HepG2 (cell line): ENCODE measurements around the gene TTC9. TPM values are rescaled to one million over a fixed set of nuclear protein-coding genes. Genes with fewer than 3 reads are reported as not detected.

ENCODE experiments used
- ATAC-seq: fragments of 200-7000 bp; cut with Tn5 transposase; 3 replicates; pipeline ENCODE4 v1.9.1; 2020; ENCODE audit warnings: mild to moderate bottlenecking, moderate library complexity
- BruUV-seq: library from RNA; stranded (reverse); fragments of 400-500 nt; replicated peaks from 2 replicates; lab custom pipeline; 2021; lab: Mats Ljungman, UMichigan
- CTCF ChIA-PET: fragments of 300-600 bp; formaldehyde crosslinking; extraction: SDS; loops from one replicate; lab custom pipeline; 2021; ENCODE audit warnings: low total read pairs, inconsistent platforms, low intra/inter-chr PET ratio; lab: Yijun Ruan, JAX
- POLR2A ChIA-PET: fragments of 350-600 bp; sonication (Branson Sonifier 250); formaldehyde crosslinking; loops from one replicate; lab custom pipeline; 2020; ENCODE audit warnings: antibody characterized with exemption, inconsistent platforms; lab: Yijun Ruan, JAX
- DNase-seq: peaks from one replicate; pipeline ENCODE4 v3.0.0-alpha.2; 2015; ENCODE audit warnings: low spot score
- FAIRE-seq: peaks from 3 replicates; lab custom pipeline; 2011; peaks lifted over from hg19 to GRCh38; lab: Jason Lieb, UNC
- H2AFZ ChIP-seq: one replicate; pipeline ENCODE4 v1.6.1; 2011; ENCODE audit warnings: low read length, inconsistent platforms
- H3K27ac ChIP-seq: fragments of 300-600 bp; 3 replicates; pipeline ENCODE4 v1.8.0; 2011; ENCODE audit warnings: mixed run types, mild to moderate bottlenecking, mixed read lengths, low read length, inconsistent platforms; ENCODE audit not compliant: insufficient read depth; ENCODE audit errors: extremely low read length
- H3K27me3 ChIP-seq, 2 experiments: fragments of 200-600 bp in 1 of 2; 2 replicates in 1 of 2; 3 replicates in 1 of 2; pipeline versions ENCODE4 v1.6.0 to v1.8.0; 2011; ENCODE audit warnings: low read length in 2 of 2, mild to moderate bottlenecking in 2 of 2, moderate library complexity in 2 of 2, inconsistent platforms in 1 of 2; ENCODE audit not compliant: insufficient read depth in 2 of 2, control insufficient read depth in 1 of 2
- H3K36me3 ChIP-seq, 2 experiments: fragments of 200-600 bp in 1 of 2; replicated peaks in 1 of 2; 2 replicates in 1 of 2; 3 replicates in 1 of 2; pipeline versions ENCODE4 v1.5.1 to v1.8.0; 2011; ENCODE audit warnings: low read length in 2 of 2, inconsistent platforms in 1 of 2; ENCODE audit not compliant: insufficient read depth in 2 of 2, control insufficient read depth in 1 of 2
- H3K4me1 ChIP-seq: 2 replicates; pipeline ENCODE4 v1.5.1; 2012; ENCODE audit warnings: low read length, inconsistent platforms; ENCODE audit not compliant: insufficient read depth
- H3K4me2 ChIP-seq: 2 replicates; pipeline ENCODE4 v1.6.0; 2011; ENCODE audit warnings: low read depth, low read length, inconsistent platforms
- H3K4me3 ChIP-seq, 3 experiments: fragments of 200-600 bp in 1 of 3; sonication (generic), shearing (Covaris generic) in 1 of 3; replicated peaks in 1 of 3; 2 replicates each; pipeline ENCODE4 v1.5.1; 2011 to 2016; ENCODE audit warnings: low read length in 3 of 3, inconsistent platforms in 2 of 3, low read depth in 2 of 3, mild to moderate bottlenecking in 2 of 3, control low read depth in 1 of 3, mixed read lengths in 1 of 3; ENCODE audit not compliant: insufficient read depth in 1 of 3
- H3K79me2 ChIP-seq: one replicate; pipeline ENCODE4 v1.6.1; 2011; ENCODE audit warnings: low read length, inconsistent platforms; ENCODE audit not compliant: insufficient read depth
- H3K9ac ChIP-seq: 2 replicates; pipeline ENCODE4 v1.6.0; 2011; ENCODE audit warnings: mild to moderate bottlenecking, low read depth, low read length, inconsistent platforms; ENCODE audit not compliant: insufficient read depth
- H3K9me3 ChIP-seq: 2 replicates; pipeline ENCODE4 v1.5.1; 2012; ENCODE audit warnings: mild to moderate bottlenecking, low read length
- H4K20me1 ChIP-seq: 2 replicates; pipeline ENCODE4 v1.6.0; 2011; ENCODE audit warnings: inconsistent platforms, mild to moderate bottlenecking, low read length, moderate library complexity; ENCODE audit not compliant: insufficient read depth
- EEA1 ChIP-seq: sonication (generic); formaldehyde crosslinking; IDR thresholded peaks from 2 replicates; pipeline ENCODE4 v1.5.1; 2020; ENCODE audit warnings: mild to moderate bottlenecking, missing genetic modification reagents, borderline replicate concordance
- GABPA ChIP-seq, 2 experiments: IDR thresholded peaks; 2 replicates each; pipeline ENCODE4 v1.6.1; 2011 to 2016; ENCODE audit warnings: low read depth in 2 of 2, low read length in 1 of 2, missing biosample characterization in 1 of 2, missing genetic modification characterization in 1 of 2
- GRHL1 ChIP-seq: sonication (generic); formaldehyde crosslinking; conservative IDR thresholded peaks from 2 replicates; pipeline ENCODE4 v1.8.0; 2022; ENCODE audit warnings: missing genetic modification reagents
- MAFF ChIP-seq: IDR thresholded peaks from 2 replicates; pipeline ENCODE4 v1.6.1; 2011; ENCODE audit warnings: low read depth, low read length, improper control_type of control experiment
- YEATS4 ChIP-seq: sonication (generic); formaldehyde crosslinking; IDR thresholded peaks from 2 replicates; pipeline ENCODE4 v1.4.0; 2020; ENCODE audit warnings: missing genetic modification reagents, borderline replicate concordance
- ZFP1 ChIP-seq: IDR thresholded peaks from 2 replicates; pipeline ENCODE4 v1.6.1; 2016
- ZFYVE20 ChIP-seq: sonication (generic); formaldehyde crosslinking; IDR thresholded peaks from 2 replicates; pipeline ENCODE4 v1.8.0; 2023; ENCODE audit warnings: low read depth, mild to moderate bottlenecking, moderate library complexity, missing genetic modification reagents, borderline replicate concordance
- ZMAT3 ChIP-seq: sonication (generic); formaldehyde crosslinking; conservative IDR thresholded peaks from 2 replicates; pipeline ENCODE4 v1.7.0; 2021; ENCODE audit warnings: missing genetic modification reagents
- ZNF431 ChIP-seq: sonication (generic); formaldehyde crosslinking; IDR thresholded peaks from 2 replicates; pipeline ENCODE4 v1.9.0; 2022; ENCODE audit warnings: missing genetic modification reagents, low read depth, mild to moderate bottlenecking, borderline replicate concordance
- WGBS: methylation state at CpG from one replicate; pipeline ENCODE4 v1.1.6; 2017; ENCODE audit warnings: low lambda C conversion rate; 5-methylcytosine and 5-hydroxymethylcytosine counted together
- in situ Hi-C: cut with HindIII; loops from 2 replicates; pipeline ENCODE4 v1.10.0; 2017; ENCODE audit warnings: low pct_unique_long_range_greater_than_20kb; ENCODE audit not compliant: extremely low pct_ligation_motif_present
- intact Hi-C: fragments of 100-400 bp; cut with micrococcal nuclease; formaldehyde crosslinking; loops from one replicate; pipeline ENCODE4 v1.10.0; 2022; ENCODE audit not compliant: unreplicated experiment
- polyA plus RNA-seq, 8 experiments: library from polyadenylated mRNA; depleted of rRNA in 3 of 8; stranded (reverse) in 7 of 8; unstranded in 1 of 8; fragments of >200 nt; fragmentation: Illumina TruSeq in 4 of 8; extraction: Trizol in 4 of 8; gene quantifications; 2 replicates each; pipeline versions ENCODE4 v1.2.1 to v1.2.3, GENCODE V29; 2011 to 2016; ENCODE audit warnings: low read depth in 4 of 8, missing spikeins in 1 of 8, mixed read lengths in 1 of 8; ENCODE audit not compliant: insufficient read depth in 1 of 8
- total RNA-seq, 5 experiments: library from RNA; depleted of rRNA; stranded (reverse); fragments of >200 nt; fragmentation: Illumina TruSeq; extraction: Trizol; gene quantifications; 2 replicates each; pipeline ENCODE4 v1.2.3, GENCODE V29; 2016; ENCODE audit warnings: low read depth in 1 of 5

Gene TTC9
- total and polyA plus RNA-seq, 2 of the 13 experiments (the other 11 are each of a cell fraction or from before 2014, with no cell fraction given) = 0.13 to 0.30 TPM

- intact Hi-C loops = no loop called here
Measured at GRCh38 chr14:70594461-70594860, 47.3 kb upstream of the TTC9 start.

More at GRCh38 chr14:70594461-70594860, 47.3 kb upstream of the TTC9 start:
- no peak overlapping the region for H2AFZ ChIP-seq
- no peak for FAIRE-seq
- no peak overlapping the region for H3K4me3 ChIP-seq
- no peak overlapping the region for H3K4me2 ChIP-seq
- no TSS peak for BruUV-seq
- in situ Hi-C loops = no loop called here
- ChIA-PET CTCF (no interaction called here), POLR2A (no interaction called here)
- peaks cover 17% of the 10 kb centered on the region for H3K4me1 ChIP-seq
- H3K9me3 ChIP-seq = no peaks in the 10 kb centered on the region
- WGBS = 97% methylated on average over 9 of the region's 9 CpGs
- peaks cover 39% of the 10 kb centered on the region for H3K79me2 ChIP-seq
- ATAC-seq = no peak
- no peaks in the 10 kb centered on the region; the same call in 1 of the 2 replicates for H4K20me1 ChIP-seq
- TF ChIP-seq ZFYVE20 (CRISPR knock-in tag) = no peak
- TF ChIP-seq ZFP1 (CRISPR knock-in tag) = no peak
- TF ChIP-seq MAFF = no peak
- no peak for TF ChIP-seq GRHL1 (CRISPR knock-in tag)
- no peak for TF ChIP-seq ZMAT3 (CRISPR knock-in tag)
- no peak for TF ChIP-seq EEA1 (CRISPR knock-in tag)
- TF ChIP-seq ZNF431 (CRISPR knock-in tag) = no peak
- no peak for TF ChIP-seq YEATS4 (CRISPR knock-in tag)
- no peak for TF ChIP-seq GABPA (IDR thresholded peaks at IDR 0.05; ENCODE audit: low read depth, low read length)
- TF ChIP-seq GABPA (CRISPR knock-in tag; IDR thresholded peaks at IDR 0.05; ENCODE audit: low read depth) = no peak
- peaks cover 21 to 61% of the 10 kb centered on the region in 2 experiments for H3K36me3 ChIP-seq
- DNase-seq = no peak
- no peak overlapping the region for H3K27ac ChIP-seq
- H3K27me3 ChIP-seq = no peaks in the 10 kb centered on the region
- no peak overlapping the region for H3K9ac ChIP-seq
